Activated T-helper 1 cell treated with anti-CD3 and anti-CD28 coated beads, Interleukin-12 subunit alpha, Interleukin-12 subunit beta, Interleukin-2, Interleukin-4 antibody, amounts not matched to agents 30 ng/mL and 10 ng/mL and 1 ng/mL, durations not matched to agents 14 hours and 24 hours and 36 hours (primary cell): Measurements from ENCODE around the gene MZF1. TPM values are rescaled to one million over a fixed set of nuclear protein-coding genes. Genes with fewer than 3 reads are reported as not detected.
"Not testable (repeated sequence)": the region's sequence is repeated elsewhere in the genome, so short reads cannot be mapped to it uniquely, and the experiment has no call there.

Experiments
- DNase-seq: peaks from one replicate; pipeline ENCODE4 v3.0.0; 2021; ENCODE audit warnings: low spot score
- H3K27ac Mint-ChIP-seq: one replicate; pipeline ENCODE4 v1.8.0; 2021; ENCODE audit warnings: mild to moderate bottlenecking, mixed read lengths
- H3K27me3 Mint-ChIP-seq: one replicate; pipeline ENCODE4 v1.8.0; 2022; ENCODE audit warnings: mild to moderate bottlenecking, moderate library complexity, mixed read lengths; ENCODE audit not compliant: insufficient read depth
- H3K36me3 Mint-ChIP-seq: one replicate; pipeline ENCODE4 v1.8.0; 2021; ENCODE audit warnings: low read depth, mixed read lengths
- H3K4me1 Mint-ChIP-seq: one replicate; pipeline ENCODE4 v1.8.0; 2021; ENCODE audit warnings: low read depth, mixed read lengths
- H3K4me3 Mint-ChIP-seq: one replicate; pipeline ENCODE4 v1.8.0; 2021; ENCODE audit warnings: mild to moderate bottlenecking, moderate library complexity, mixed read lengths
- H3K9me3 Mint-ChIP-seq: one replicate; pipeline ENCODE4 v1.8.0; 2021; ENCODE audit warnings: mixed read lengths
- intact Hi-C: fragments of 100-400 bp; cut with micrococcal nuclease; formaldehyde crosslinking; loops from one replicate; pipeline ENCODE4 v1.15.1; 2024
- total RNA-seq: library from RNA; stranded (reverse); gene quantifications from 2 replicates; pipeline ENCODE4 v1.2.3, GENCODE V29; 2022

The MZF1 gene
- total RNA-seq, 1 donor from 2014 or later = 21.6 TPM

DNA sequence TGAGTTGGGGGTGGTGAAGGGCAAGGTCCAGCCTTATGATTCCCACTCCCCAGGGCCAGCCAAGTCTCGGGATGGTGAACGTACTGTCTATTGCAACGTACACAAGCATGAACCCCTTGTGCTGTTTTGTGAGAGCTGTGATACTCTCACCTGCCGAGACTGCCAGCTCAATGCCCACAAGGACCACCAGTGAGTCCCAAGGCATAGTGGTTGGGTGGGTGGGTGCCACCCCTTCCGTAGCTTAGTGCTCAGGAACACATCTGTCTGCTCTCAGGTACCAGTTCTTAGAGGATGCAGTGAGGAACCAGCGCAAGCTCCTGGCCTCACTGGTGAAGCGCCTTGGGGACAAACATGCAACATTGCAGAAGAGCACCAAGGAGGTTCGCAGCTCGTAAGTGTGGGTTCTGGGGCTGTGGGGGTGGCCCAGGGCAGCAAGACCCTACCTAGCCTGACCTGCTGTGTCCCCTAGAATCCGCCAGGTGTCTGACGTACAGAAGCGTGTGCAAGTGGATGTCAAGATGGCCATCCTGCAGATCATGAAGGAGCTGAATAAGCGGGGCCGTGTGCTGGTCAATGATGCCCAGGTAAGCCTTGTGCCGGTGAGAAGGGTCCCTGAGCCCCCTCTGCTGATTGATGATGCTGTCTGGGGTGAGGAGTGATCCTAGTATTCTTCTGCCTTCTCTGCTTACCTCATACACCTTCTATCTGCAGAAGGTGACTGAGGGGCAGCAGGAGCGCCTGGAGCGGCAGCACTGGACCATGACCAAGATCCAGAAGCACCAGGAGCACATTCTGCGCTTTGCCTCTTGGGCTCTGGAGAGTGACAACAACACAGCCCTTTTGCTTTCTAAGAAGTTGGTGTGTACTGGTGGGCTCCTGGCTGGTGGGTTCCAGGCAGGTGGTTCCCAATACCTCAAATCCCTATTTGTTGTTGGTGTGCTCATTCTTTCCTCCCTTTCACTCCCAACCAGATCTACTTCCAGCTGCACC, 25.5 kb downstream of the MZF1 start:
- DNase-seq = no peak
- H3K4me3 Mint-ChIP-seq = peak overlapping the region; percentile 22
- peaks cover 26% of the 10 kb centered on the region for H3K4me1 Mint-ChIP-seq
- H3K36me3 Mint-ChIP-seq = peaks cover 50% of the 10 kb centered on the region
- H3K27ac Mint-ChIP-seq = peak overlapping the region; percentile 8
- H3K27me3 Mint-ChIP-seq = no peaks in the 10 kb centered on the region
- H3K9me3 Mint-ChIP-seq = no peaks in the 10 kb centered on the region
- intact Hi-C loops = no loop called here

DNA sequence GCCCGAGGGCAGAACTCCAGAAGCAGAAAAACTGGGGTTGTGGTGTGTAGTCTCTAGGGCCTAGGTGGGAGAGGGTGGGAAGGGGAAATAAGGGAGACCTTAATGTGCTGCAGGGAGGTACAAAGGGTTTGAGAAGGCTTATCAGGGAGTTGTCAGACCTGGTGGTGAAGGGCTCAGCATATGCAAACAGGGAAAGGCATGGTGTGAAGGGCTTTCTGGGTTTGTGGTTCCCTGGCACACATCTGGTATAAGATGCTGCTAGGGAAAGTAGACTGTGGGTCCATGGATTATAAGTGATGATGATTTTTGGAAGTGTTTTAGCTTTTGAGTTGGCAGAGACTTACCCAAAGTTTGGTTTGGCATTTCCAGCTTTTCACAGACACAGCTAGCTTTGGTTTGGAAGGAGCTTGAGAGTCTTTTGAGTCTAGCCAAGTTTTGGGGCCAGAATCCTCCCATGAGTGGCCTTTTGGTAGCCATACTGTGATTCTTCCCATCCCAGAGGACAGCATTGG, 27.1 kb downstream of the MZF1 start:
- DNase-seq = no peak
- Mint-ChIP-seq H3K27ac (peak overlapping the region; percentile 79), H3K27me3 (no peaks in the 10 kb centered on the region), H3K9me3 (no peaks in the 10 kb centered on the region), H3K36me3 (peaks cover 41% of the 10 kb centered on the region), H3K4me3 (peak overlapping the region; percentile 94), H3K4me1 (peaks cover 23% of the 10 kb centered on the region)
- intact Hi-C loops = no loop called here

DNA sequence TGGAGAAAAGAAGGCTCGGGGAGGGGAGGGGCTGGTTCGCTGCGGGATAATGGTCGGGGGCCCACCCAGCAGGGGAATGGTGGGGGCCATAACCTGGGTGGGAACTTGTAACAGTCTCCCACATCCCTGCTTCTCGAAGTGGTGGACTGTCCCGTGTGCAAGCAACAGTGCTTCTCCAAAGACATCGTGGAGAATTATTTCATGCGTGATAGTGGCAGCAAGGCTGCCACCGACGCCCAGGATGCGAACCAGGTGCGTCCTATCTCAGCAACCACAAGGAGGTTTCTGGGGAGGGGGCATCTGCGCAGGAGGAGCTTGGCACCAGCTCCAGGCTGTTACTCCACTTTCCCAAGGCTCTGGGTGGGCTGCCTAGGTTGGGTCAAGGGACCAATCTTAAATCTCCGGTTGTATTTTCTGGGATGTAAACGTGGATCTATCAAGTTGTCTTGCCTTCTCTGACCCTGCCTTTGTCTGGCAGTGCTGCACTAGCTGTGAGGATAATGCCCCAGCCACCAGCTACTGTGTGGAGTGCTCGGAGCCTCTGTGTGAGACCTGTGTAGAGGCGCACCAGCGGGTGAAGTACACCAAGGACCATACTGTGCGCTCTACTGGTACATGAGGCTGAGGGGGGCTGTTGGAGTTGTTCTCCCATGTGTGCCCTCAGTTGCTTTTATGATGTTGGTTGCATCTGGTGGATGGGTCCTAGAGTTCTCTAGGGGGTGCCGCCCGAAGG, 27.7 kb downstream of the MZF1 start:
- Mint-ChIP-seq H3K4me3 (peak overlapping the region; percentile 94), H3K4me1 (peaks cover 23% of the 10 kb centered on the region), H3K36me3 (peaks cover 36% of the 10 kb centered on the region), H3K9me3 (no peaks in the 10 kb centered on the region), H3K27ac (peak overlapping the region; percentile 79), H3K27me3 (no peaks in the 10 kb centered on the region)
- intact Hi-C loops = loop anchor here (2.0 kb wide), 1 partner anchor 79 kb away; the partner anchor contains the start of gene ZNF324
- no peak for DNase-seq

DNA sequence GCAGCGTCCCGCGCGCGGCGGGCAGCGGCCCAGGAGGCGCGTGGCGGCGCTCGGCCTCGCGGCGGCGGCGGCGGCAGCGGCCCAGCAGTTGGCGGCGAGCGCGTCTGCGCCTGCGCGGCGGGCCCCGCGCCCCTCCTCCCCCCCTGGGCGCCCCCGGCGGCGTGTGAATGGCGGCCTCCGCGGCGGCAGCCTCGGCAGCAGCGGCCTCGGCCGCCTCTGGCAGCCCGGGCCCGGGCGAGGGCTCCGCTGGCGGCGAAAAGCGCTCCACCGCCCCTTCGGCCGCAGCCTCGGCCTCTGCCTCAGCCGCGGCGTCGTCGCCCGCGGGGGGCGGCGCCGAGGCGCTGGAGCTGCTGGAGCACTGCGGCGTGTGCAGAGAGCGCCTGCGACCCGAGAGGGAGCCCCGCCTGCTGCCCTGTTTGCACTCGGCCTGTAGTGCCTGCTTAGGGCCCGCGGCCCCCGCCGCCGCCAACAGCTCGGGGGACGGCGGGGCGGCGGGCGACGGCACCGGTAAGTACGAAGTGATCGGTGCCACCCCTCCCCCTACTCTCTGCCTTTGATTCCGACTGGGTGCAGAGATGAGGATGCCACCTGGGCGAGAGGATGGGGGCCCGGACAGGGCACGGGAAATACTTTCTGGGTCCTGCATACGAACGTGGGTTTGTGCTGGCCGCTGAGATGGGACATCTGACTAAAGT, 28.4 kb downstream of the MZF1 start:
- H3K4me3 Mint-ChIP-seq = peak overlapping the region; percentile 94
- DNase-seq = no peak
- H3K9me3 Mint-ChIP-seq = no peaks in the 10 kb centered on the region
- peaks cover 23% of the 10 kb centered on the region for H3K4me1 Mint-ChIP-seq
- peak overlapping the region; percentile 79 for H3K27ac Mint-ChIP-seq
- H3K27me3 Mint-ChIP-seq = peaks cover 2% of the 10 kb centered on the region
- intact Hi-C loops = loop anchor here (1.0 to 2.0 kb wide), 7 partner anchors 11 to 78 kb away; partner anchors contain the start of genes CHMP2A, MZF1, ZBTB45 and ZNF324
- peaks cover 33% of the 10 kb centered on the region for H3K36me3 Mint-ChIP-seq

DNA sequence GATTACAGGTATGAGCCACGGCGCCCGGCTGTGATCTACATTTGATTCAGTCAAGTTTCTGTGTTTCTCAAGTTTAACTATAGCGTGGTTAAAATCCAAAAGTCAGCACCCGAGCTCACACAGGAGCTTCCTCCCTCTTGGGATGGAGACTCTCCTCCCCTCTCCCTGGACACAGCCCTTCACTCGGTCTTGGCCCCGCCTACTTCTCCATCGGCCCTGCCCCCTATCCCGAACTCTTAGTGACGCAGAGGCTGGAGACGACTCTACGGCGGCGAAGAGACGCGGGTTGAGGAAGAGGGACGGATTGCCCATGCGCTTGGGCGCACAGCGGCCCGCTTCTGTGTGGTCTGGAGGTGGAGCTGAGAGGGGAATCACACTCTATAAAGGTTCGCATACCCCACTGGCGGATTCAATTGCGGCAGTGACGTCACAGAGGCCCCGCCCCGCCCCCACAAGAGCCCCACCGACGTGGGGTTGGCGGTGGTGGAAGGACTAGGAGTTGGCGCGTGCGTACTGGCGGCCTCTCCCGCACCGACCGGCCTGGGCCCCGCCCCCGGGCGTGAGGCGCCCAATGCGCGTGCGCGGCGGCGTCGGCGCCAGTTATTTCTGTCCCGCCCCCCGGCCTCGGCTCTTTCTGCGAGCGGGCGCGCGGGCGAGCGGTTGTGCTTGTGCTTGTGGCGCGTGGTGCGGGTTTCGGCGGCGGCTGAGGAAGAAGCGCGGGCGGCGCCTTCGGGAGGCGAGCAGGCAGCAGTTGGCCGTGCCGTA, 29.1 kb downstream of the MZF1 start, which contains the start of gene TRIM28:
Gene TRIM28 (plus strand): TSS at position 239 of the 765 bp plus-strand sequence. CDS start 694 bp downstream, outside the sequence.
- peak; percentile 100 for DNase-seq
- intact Hi-C loops = loop anchor here (1.0 to 2.0 kb wide), 7 partner anchors 11 to 77 kb away; partner anchors contain the start of genes CHMP2A, MZF1, ZBTB45 and ZNF324
- Mint-ChIP-seq H3K27ac (peak within 1 kb of the TSS; percentile 96), H3K4me1 (peaks cover 23% of the 10 kb centered on the region), H3K4me3 (peak within 1 kb of the TSS; percentile 94), H3K9me3 (no peaks in the 10 kb centered on the region), H3K27me3 (peaks cover 6% of the 10 kb centered on the region), H3K36me3 (peaks cover 29% of the 10 kb centered on the region)

DNA sequence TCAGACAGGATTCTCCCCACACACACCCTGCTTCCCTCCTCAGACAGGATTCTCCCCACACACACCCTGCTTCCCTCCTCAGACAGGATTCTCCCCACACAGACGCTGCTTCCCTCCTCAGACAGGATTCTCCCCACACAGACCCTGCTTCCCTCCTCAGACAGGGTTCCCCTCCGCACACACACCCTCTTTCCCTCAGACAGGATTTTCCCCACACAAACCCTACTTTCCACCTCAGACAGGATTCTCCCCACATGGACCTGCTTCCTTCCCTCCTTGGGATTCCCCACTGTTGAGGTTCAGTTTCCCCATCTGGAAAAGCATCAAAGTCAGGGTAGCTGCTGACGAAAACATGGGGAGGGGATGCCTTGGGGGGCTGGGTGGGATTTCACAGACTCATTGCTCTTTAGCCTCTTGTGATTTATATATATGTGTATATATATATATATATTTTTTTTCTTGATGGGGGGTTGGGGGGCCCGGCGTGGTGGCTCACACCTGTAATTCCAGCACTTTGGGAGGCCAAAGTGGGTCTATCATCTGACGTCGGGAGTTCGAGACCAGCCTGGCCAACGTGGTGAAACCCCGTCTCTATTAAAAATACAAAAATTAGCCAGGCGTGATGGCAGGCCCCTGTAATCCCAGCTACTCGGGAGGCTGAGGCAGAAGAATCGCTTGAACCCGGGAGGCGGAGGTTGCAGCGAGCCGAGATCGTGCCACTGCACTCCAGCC, 30.3 kb downstream of the MZF1 start:
- H3K9me3 Mint-ChIP-seq, H3K4me3 Mint-ChIP-seq, intact Hi-C loops, DNase-seq, H3K27me3 Mint-ChIP-seq: not testable (repeated sequence)
- peaks cover 23% of the 10 kb centered on the region for H3K36me3 Mint-ChIP-seq
- peaks cover 28% of the 10 kb centered on the region for H3K4me1 Mint-ChIP-seq
- H3K27ac Mint-ChIP-seq = peak overlapping the region; percentile 20

DNA sequence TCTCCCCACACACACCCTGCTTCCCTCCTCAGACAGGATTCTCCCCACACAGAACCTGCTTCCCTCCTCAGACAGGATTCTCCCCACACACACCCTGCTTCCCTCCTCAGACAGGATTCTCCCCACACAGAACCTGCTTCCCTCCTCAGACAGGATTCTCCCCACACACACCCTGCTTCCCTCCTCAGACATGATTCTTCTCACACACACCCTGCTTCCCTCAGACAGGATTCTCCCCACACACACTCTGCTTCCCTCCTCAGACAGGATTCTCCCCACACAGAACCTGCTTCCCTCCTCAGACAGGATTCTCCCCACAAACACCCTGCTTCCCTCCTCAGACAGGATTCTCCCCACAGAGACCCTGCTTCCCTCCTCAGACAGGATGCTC, 34.0 kb downstream of the MZF1 start:
- H3K27ac Mint-ChIP-seq, DNase-seq, intact Hi-C loops, H3K36me3 Mint-ChIP-seq, H3K9me3 Mint-ChIP-seq, H3K27me3 Mint-ChIP-seq: not testable (repeated sequence)
- H3K4me3 Mint-ChIP-seq = peak overlapping the region; percentile 37
- H3K4me1 Mint-ChIP-seq = peaks cover 11% of the 10 kb centered on the region

DNA sequence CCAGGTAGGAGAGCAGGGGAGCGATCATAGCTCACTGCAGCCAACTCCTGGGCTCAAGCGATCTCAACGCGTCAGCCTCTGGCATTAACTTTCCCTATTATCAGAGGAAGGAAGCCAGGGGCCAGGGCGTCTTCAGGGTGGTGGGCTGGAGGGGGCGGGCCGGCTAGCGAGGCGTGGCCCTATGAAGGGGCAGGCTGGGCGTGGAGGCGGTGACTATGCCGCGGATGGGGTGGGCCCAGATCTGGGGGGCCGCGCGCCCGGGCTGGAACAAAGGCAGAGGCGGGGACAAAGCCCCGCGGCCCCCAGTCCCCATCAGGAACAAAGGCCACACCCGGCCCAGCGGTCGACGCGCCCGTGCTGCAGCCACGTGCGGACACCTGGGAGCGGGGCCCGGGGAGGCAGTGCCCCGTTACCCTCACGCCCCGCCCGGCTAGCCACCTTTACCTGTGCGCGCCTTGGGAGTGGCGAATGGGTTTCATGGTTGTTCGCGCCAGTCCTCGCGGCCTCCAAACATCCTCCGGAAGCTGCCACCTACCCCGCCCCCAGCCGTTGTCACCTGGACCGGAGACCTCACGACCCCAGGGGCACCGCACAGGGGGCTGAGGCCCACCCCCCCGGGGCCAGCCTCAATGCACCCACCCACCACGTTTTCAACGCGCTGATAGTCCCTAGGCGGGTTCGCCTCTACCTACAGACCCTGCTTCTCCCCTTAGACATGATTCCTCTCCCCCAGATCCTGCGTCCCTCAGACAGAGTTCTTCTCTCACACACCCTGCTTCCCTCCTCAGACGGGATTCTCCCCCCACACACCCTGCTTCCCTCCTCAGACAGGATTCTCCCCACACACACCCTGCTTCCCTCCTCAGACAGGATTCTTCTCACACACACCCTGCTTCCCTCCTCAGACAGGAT, 34.6 kb downstream of the MZF1 start:
- Mint-ChIP-seq H3K36me3 (no peaks in the 10 kb centered on the region), H3K27ac (peak overlapping the region; percentile 73), H3K9me3 (no peaks in the 10 kb centered on the region), H3K27me3 (peaks cover 8% of the 10 kb centered on the region), H3K4me3 (peak overlapping the region; percentile 69), H3K4me1 (peaks cover 6% of the 10 kb centered on the region)
- intact Hi-C loops = loop anchor here (1.0 kb wide), 1 partner anchor 18 kb away; no protein-coding TSS in a partner anchor
- no peak for DNase-seq

DNA sequence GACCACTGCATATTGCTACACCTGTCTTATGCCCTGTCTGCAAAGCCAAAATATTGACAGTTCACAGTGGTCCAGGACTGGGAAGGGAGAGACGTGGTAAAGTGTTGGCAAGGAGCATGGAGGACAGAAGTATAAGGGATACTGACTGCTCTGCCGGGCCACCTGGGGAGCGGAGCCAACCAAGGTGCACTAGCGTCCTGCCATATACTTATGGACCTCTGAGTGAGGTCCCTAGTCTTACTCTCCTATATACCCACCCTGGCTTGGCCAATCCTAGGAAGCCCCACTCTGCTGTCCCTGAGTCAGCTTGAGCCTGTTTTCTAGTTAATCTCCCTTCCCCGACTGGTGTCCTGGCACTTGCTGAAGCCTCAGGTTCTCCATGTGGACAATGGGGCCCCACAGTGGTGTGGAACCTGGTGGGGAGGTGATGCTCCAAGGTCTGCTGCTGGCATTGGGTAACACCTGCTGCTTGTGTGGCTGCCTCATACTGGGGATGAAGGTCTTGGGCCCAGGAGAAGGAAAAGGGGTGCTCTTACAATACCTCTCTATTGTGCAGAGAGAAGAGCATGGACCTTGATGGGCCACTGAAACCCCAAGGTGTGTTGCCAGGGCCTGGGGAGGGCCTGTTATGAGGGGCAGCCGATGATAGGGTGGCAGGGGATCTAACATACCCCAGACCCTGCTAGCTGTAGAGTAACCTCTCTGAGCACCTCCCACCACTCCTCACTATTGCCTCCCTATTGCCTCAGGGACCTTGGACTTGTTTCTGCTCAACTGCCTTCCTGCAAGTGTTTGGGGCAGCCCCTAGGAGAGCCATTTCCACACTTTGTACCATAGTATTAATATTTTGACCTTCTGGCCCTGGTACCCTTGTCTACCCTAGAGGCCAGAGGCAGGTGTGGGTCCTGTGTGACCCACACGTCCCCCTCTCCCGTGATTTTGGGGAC, 36.0 kb downstream of the MZF1 start:
- peaks cover 10% of the 10 kb centered on the region for H3K27me3 Mint-ChIP-seq
- no peaks in the 10 kb centered on the region for H3K9me3 Mint-ChIP-seq
- intact Hi-C loops = no loop called here
- peak overlapping the region; percentile 63 for H3K27ac Mint-ChIP-seq
- H3K4me3 Mint-ChIP-seq = peak overlapping the region; percentile 30
- no peak for DNase-seq
- H3K36me3 Mint-ChIP-seq = no peaks in the 10 kb centered on the region
- peaks cover 5% of the 10 kb centered on the region for H3K4me1 Mint-ChIP-seq

DNA sequence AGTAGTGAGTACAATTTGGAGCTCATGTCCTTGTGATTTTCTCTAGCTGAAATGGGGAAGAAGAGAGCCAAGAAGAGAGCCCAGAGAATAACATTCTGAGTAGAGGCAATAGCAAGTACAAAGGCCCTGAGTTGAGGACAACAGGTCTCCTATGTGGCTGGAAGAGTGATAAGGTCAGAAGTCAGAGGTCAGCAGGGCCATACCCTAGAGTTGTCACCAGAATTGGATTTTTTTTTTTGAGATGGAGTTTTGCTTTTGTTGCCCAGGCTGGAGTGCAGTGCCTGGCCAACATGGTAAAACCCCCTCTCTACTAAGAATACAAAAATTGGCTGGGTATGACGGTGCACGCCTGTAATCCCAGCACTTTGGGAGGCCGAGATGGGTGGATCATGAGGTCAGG, 37.3 kb downstream of the MZF1 start:
- Mint-ChIP-seq H3K27ac (no peak overlapping the region), H3K4me3 (no peak overlapping the region), H3K4me1 (peaks cover 5% of the 10 kb centered on the region), H3K36me3 (no peaks in the 10 kb centered on the region), H3K9me3 (no peaks in the 10 kb centered on the region), H3K27me3 (peaks cover 13% of the 10 kb centered on the region)
- intact Hi-C loops = no loop called here
- DNase-seq = no peak
